HFFc6 (cell line): Measurements from ENCODE around the gene CRTAC1. TPM values are rescaled to one million over a fixed set of nuclear protein-coding genes. Genes with fewer than 3 reads are reported as not detected.

ENCODE experiments used
- DNase-seq: peaks from one replicate; pipeline ENCODE4 v3.0.0-alpha.2; 2018
- H3K27ac Mint-ChIP-seq: 2 replicates; pipeline ENCODE4 v1.8.0; 2020; ENCODE audit warnings: mild to moderate bottlenecking, mixed read lengths
- H3K27me3 Mint-ChIP-seq: 2 replicates; pipeline ENCODE4 v1.8.0; 2021; ENCODE audit warnings: mild to moderate bottlenecking, moderate library complexity, mixed read lengths; ENCODE audit not compliant: insufficient read depth
- H3K36me3 Mint-ChIP-seq: 2 replicates; pipeline ENCODE4 v1.8.0; 2021; ENCODE audit warnings: low read depth, mixed read lengths
- H3K4me1 Mint-ChIP-seq: 2 replicates; pipeline ENCODE4 v1.8.0; 2020; ENCODE audit warnings: low read depth, mixed read lengths
- H3K4me3 Mint-ChIP-seq: 2 replicates; pipeline ENCODE4 v1.8.0; 2020; ENCODE audit warnings: mild to moderate bottlenecking, moderate library complexity, mixed read lengths
- H3K9me3 Mint-ChIP-seq: 2 replicates; pipeline ENCODE4 v1.8.0; 2020; ENCODE audit warnings: mild to moderate bottlenecking, mixed read lengths
- total RNA-seq, 6 experiments: library from RNA; stranded (reverse); fragmentation: NEBNext Ultra II Directional; extraction: Animal tissue kit (Norgen Biotek cat#: 25700); gene quantifications; 2 replicates in 1 of 6; 3 replicates in 5 of 6; pipeline ENCODE4 v1.2.3, GENCODE V29; 2021
- TF ChIP-seq, protein P1 (sequence below): fragments of 200-600 bp; sonication (generic); IDR thresholded peaks from 2 replicates; pipeline ENCODE4 v1.5.0; 2021; ENCODE audit warnings: antibody characterized with exemption, mild to moderate bottlenecking

The CRTAC1 gene
- total RNA-seq, 6 experiments from 2014 or later, result not detected

GRCh38 chr10:97895084-97895483 lies 135.3 kb downstream of the CRTAC1 start:
- Mint-ChIP-seq H3K27ac (no peak overlapping the region), H3K27me3 (peaks cover 32% of the 10 kb centered on the region), H3K4me3 (no peak overlapping the region), H3K4me1 (no peaks in the 10 kb centered on the region; the same call in 1 of the 2 replicates), H3K36me3 (no peaks in the 10 kb centered on the region), H3K9me3 (no peaks in the 10 kb centered on the region)
- TF ChIP-seq, protein P1, sequence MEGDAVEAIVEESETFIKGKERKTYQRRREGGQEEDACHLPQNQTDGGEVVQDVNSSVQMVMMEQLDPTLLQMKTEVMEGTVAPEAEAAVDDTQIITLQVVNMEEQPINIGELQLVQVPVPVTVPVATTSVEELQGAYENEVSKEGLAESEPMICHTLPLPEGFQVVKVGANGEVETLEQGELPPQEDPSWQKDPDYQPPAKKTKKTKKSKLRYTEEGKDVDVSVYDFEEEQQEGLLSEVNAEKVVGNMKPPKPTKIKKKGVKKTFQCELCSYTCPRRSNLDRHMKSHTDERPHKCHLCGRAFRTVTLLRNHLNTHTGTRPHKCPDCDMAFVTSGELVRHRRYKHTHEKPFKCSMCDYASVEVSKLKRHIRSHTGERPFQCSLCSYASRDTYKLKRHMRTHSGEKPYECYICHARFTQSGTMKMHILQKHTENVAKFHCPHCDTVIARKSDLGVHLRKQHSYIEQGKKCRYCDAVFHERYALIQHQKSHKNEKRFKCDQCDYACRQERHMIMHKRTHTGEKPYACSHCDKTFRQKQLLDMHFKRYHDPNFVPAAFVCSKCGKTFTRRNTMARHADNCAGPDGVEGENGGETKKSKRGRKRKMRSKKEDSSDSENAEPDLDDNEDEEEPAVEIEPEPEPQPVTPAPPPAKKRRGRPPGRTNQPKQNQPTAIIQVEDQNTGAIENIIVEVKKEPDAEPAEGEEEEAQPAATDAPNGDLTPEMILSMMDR, result no peak
- no peak for DNase-seq

DNA sequence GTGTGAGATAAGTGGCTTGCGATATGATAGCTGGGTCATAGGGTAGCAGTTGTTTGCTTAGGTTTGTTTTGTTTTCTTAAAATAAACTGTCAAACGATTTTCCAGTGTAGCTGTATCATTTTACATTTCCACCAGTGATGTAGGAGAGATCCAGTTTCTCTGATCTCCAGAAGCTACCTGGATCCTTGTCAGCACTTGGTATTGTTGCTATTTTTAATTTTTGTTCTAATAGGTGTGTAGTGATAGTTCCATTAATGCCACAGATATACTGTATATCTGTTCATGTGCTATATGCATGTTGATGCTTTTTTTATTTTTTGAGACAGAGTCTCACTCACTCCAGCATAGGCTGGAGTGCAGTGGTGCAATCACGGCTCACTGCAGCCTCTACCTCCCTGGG lies 136.3 kb downstream of the CRTAC1 start:
- H3K4me3 Mint-ChIP-seq, result no peak overlapping the region
- H3K4me1 Mint-ChIP-seq, result peaks cover 10% of the 10 kb centered on the region
- TF ChIP-seq, protein P1, result no peak
- H3K36me3 Mint-ChIP-seq, result no peaks in the 10 kb centered on the region
- H3K27ac Mint-ChIP-seq, result no peak overlapping the region
- DNase-seq, result no peak
- H3K9me3 Mint-ChIP-seq, result no peaks in the 10 kb centered on the region
- H3K27me3 Mint-ChIP-seq, result peaks cover 26% of the 10 kb centered on the region

DNA sequence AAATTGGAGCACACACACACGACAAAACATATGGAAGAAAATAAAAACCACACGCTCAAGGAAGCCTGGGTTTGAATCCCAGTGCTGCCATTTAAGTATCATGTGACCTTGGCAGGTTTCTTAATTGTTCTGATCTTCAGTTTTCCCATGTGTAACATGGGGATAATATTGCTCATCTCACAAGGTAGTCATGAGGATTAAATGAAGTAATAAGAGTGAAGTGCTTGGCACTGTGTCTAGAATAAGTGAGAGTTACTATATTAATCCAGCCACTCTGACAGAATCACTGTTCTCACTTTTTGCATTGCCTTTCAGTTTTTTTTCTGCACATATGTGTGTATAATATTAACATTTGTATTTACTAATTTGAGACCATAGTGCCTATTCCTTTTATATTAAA lies 137.5 kb downstream of the CRTAC1 start:
- TF ChIP-seq, protein P1, result no peak
- Mint-ChIP-seq H3K4me3 (no peak overlapping the region), H3K36me3 (no peaks in the 10 kb centered on the region), H3K4me1 (peaks cover 21% of the 10 kb centered on the region), H3K9me3 (no peaks in the 10 kb centered on the region), H3K27ac (no peak overlapping the region), H3K27me3 (peaks cover 25% of the 10 kb centered on the region)
- DNase-seq, result no peak

DNA sequence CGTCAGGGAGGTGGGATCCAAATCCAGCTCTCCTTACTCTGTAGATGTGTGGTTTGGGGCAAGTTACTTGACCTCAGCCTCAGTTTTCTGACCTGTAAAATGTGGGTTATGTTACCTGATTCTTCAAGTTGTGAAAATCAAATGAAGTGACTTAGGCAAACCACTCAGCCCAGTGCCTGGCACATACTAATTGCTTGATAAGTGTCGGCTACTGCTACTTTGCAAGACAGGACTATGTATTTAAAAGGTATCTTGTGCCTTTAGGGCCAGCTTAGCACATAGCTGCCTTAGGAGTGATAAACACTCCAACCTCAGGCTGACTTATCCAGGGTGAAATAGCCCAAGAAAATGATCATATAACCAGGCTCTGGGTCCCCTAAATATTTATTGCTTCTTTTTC lies 137.9 kb downstream of the CRTAC1 start:
- no peak overlapping the region for H3K4me3 Mint-ChIP-seq
- H3K9me3 Mint-ChIP-seq, result no peaks in the 10 kb centered on the region
- H3K27me3 Mint-ChIP-seq, result peaks cover 25% of the 10 kb centered on the region
- no peak overlapping the region for H3K27ac Mint-ChIP-seq
- no peak for DNase-seq
- peaks cover 22% of the 10 kb centered on the region for H3K4me1 Mint-ChIP-seq
- no peaks in the 10 kb centered on the region for H3K36me3 Mint-ChIP-seq
- TF ChIP-seq, protein P1, result no peak

GRCh38 chr10:97891497-97892167 lies 138.8 kb downstream of the CRTAC1 start:
- DNase-seq, result no peak
- Mint-ChIP-seq H3K9me3 (no peaks in the 10 kb centered on the region), H3K27me3 (peaks cover 25% of the 10 kb centered on the region), H3K27ac (no peak overlapping the region), H3K4me3 (no peak overlapping the region), H3K4me1 (peaks cover 22% of the 10 kb centered on the region), H3K36me3 (no peaks in the 10 kb centered on the region)
- TF ChIP-seq, protein P1, result no peak
